ENCODE measurements around the gene CDK14. TPM values are rescaled to one million over a fixed set of nuclear protein-coding genes. Genes with fewer than 3 reads are reported as not detected.
A peak's percentile ranks its signal among the peaks of the same experiment; 100 is the strongest.
"Not testable (repeated sequence)": the region's sequence is repeated elsewhere in the genome, so short reads cannot be mapped to it uniquely, and the experiment has no call there.

Gene CDK14
- polyA plus RNA-seq, 10 donors, result 19.1 to 25.8 (median 21.8) TPM

- no peak for DNase-seq
These were observed 118.9 kb downstream of the CDK14 start for GRCh38 chr7:90715067-90715466.

DNA sequence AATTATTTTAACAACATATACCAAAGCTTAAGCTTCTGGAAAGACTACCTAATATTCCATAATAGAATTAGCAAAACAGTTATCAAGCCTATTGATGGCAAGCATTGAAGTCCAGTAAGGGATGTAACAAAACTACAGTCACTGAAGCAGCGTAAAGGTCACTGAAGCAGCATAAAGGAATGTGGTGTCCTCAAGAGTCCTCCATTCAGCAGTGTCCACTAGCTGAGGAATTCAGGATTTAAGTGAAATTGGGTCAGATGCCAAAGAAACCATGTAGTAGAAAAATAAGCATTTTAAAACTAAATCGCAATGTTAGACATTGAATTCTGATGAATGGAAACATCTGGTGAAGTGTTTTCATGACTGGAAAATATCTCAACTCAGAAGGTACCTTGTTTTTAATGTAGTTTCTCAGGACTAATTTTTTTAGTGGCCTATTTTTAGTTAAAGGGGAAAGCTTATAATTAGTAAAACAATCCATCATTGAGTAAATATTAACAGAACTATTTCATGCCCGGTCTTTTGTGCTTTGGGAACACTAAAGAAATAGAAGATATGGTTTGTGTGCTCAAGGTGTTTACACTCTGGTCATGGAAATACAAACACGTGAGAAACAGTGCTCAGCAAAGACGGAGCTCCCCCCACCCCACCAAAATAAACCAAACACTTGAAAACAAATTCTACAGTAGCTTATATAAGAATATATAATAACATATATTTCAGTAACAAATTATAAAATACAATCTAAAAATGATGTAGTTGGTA is 121.4 kb downstream of the CDK14 start:
- peak in 2 of 3 donors; percentile 47 to 72 for DNase-seq

DNA sequence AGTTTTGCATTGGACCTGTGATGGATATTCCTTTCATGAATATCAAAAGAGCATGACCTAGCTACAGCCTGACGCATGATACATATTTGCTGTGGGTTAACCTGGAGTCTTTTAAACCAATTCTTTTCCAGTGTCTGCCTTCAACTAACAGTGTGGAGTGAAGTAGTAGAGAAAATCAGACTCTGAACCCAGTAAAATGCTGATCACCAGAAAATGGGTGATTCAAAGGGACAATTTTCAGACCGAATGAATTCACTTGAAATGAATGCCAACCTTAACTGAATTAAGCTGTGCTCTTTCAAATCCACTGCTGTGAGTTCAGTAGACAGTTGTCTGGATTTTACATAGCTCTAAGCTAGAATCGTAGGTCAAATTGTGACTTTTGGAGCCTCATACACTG is 123.0 kb downstream of the CDK14 start:
- DNase-seq, result no peak

- DNase-seq, result peak; percentile 71 to 89 (median 85)
These were observed 125.1 kb downstream of the CDK14 start for GRCh38 chr7:90720984-90721760.

DNA sequence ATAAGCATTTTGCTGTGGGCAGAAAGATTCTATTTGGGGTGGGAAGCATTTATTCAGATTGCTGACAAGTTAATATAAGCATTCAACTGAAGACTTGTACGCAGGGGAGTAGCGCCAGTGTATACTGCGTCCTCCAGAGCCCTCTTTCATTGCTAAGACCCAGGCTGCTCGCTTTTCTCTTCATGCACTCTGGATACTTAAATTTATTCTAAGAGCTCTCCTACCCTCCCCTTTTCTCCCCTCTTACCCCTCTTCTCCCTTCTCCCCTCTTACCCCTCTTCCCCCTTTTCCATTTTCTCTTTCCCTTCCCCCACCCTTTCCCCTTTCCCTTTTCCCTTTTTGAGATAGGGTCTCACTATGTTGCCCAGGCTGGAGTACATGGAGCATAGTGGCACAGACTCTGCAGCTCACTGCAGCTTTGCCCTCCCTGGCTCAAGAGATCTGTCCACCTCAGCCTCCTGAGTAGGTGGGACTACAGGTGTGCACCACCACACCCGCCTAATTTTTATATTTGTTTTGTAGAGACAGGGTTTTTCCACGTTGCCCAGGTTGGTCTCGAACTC is 125.8 kb downstream of the CDK14 start:
- DNase-seq, result no peak

GRCh38 chr7:90723233-90723632 is 127.1 kb downstream of the CDK14 start:
- no peak for DNase-seq

DNA sequence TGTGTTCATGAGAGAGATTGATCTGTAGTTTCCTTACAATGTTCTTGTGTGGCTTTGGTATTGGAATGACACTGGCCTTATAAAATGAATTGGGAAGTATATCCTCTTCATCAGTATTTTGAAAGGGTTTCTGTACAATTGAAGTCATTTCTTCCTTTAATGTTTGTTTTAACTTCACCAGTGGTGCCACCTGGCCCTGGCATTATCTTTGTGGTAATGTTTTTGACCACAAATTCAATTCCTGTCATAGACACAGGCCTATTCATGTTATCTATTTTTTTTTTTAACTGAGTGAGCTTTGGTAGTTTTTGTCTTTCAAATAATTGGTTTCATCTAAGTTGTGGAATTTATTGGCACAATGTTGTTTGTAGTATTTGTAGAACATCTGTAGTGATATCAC is 127.7 kb downstream of the CDK14 start:
- no peak for DNase-seq

GRCh38 chr7:90726120-90726519 is 130.0 kb downstream of the CDK14 start:
- DNase-seq, result no peak

- no peak for DNase-seq
These were observed 130.5 kb downstream of the CDK14 start for GRCh38 chr7:90726623-90727022.

GRCh38 chr7:90727412-90727811 is 131.3 kb downstream of the CDK14 start:
- DNase-seq, result no peak

DNA sequence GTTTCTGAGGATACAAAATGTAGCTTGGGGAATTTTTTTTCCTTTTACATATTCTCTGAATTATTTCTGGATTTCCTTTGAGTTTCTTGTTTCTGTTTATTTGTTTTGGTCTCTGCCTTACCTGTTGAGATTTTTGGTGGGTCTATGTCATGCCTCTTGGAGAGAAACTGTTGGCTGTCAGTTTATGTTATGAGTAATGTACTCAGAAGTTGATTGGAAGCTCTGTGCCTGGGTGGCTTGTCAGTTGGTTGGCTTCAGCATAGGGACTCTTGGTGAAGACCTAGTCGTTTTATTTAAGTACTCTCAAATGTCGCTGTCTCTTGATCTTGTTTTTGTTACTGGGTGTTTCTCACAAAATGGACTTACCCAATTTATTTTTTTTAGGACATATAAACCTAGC is 132.4 kb downstream of the CDK14 start:
- no peak for DNase-seq

- not testable (repeated sequence) for DNase-seq
These were observed 139.6 kb downstream of the CDK14 start for GRCh38 chr7:90735611-90736280.

- no peak for DNase-seq
These were observed 140.2 kb downstream of the CDK14 start for GRCh38 chr7:90736316-90736715.

DNA sequence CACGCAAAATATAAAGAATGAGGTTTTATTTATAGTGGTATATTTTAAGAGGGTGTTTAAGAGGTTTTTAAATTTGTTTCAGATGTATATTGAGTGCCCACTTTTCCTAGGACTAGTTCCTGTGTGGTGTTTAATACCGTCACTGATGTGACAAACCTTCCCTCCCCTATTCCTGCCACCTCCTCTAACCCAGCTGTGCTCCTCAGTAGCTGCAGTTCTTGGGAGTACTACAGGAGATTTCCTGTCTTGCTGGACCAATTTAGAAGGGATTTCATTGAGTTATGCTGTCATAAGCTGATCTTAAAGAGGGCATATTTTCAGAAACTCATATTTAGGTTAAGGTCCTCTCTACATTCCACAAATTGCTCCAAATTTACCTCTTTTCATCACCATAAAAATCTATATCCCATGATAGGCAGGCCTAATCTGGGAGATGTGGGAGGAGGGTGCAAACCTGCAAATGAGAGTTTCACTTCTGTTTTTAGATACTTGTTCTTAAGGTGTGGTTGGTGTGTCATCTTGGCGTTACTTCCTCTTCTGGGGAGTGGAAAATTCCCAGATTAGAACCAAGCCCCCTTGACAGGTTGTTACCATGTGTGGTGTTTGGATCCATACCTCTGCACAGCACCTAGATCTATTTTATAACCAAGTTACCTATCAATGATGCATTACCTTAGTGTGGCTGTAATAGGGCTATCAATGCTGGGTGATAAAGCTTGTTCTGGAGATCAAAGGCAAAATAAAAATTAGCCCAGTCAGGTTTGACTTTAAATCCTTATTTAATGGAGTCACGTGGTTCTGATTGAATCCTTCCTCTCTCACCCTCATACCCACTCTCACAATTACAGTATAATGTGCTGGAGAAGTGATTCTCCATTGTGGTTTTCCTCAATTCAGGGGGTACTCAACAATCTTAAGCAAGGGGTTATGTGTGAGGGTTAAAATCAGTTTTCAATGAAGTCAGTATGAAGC is 141.1 kb downstream of the CDK14 start:
- no peak for DNase-seq

DNA sequence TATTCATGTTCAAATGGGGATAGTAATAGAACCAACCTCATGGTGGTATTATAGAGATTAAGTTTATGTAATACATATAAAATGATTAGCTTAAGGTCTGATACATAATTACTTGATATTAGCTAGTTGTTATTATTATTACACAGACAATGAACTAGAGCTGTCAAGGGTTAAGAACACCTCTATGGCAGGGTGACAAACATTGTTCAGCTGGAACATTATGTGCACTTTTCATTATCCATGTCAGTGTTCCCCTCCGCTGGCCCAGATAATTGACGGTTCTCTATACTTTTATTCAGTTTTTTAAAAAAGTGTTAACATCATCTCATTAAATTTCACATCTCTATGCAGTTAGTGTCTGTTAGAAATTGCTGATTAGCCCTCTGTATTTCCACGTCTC is 142.1 kb downstream of the CDK14 start:
- DNase-seq, result no peak

DNA sequence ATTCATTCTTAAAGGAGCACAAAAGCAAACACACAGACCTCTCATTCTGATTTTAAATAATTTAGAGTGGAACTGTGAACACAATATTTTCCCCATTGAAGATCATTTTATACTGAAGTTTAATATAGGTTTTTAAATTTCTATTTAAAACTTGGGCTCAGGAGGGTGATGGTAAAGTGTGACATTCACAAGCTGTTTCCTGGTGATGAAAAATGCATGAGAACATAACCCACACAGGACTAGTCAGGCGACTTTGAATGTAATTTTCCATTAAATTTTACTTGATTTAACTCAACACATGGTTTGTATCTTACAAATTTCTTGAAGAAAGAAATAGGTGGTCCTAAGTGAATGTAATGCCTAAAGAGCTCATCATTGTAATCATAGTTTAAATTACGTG is 143.6 kb downstream of the CDK14 start:
- DNase-seq, result no peak

DNA sequence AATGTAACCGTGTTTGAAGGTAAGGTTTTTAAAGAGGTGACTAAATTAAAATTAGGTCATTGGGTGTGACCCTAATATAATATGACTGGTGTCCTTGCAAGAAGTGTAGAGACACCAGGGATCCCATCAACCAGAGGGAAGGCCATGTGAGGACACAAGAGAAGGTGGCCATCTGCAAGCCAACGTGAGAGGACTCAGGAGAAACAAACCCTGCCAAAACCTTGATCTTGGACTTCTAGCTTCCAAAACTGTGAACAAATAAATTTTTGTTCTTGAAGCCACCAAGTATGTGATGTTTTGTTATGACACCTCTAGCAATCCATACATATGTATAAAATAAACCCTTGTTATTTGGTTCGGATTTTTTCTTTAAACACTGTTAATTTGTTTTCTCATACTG is 144.3 kb downstream of the CDK14 start:
- DNase-seq, result no peak

GRCh38 chr7:90743626-90744025 is 147.5 kb downstream of the CDK14 start:
- DNase-seq, result no peak

- peak in 1 of 3 donors; percentile 12 for DNase-seq
These were observed 151.4 kb downstream of the CDK14 start for GRCh38 chr7:90747516-90747915.

DNA sequence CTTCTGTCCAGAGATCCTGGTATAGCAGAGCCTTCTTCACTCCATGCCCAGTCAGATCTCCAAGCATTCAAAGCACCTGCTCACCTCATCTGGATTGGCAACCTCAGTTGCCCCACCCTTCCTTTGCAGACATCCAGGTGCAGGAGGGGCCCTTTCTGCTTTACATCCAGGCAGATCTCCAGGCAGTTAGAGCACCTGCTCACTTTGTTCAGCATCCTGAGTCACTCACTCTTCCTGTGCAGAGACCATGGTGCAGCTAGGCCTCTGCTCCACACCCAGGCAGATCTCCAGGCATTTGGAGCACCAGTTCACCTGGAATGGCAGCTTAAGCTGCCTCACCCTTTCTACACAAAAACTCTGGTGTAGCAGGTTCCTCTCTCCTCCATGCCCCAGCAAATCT is 153.1 kb downstream of the CDK14 start:
- DNase-seq, result no peak

GRCh38 chr7:90749774-90750173 is 153.7 kb downstream of the CDK14 start:
- no peak for DNase-seq
